HepG2 (cell line): ENCODE measurements around the gene CFL1. TPM values are rescaled to one million over a fixed set of nuclear protein-coding genes. Genes with fewer than 3 reads are reported as not detected.
A peak's percentile ranks its signal among the peaks of the same experiment; 100 is the strongest.

ENCODE experiments used
- BCL6 ChIP-seq: IDR thresholded peaks from 2 replicates; pipeline ENCODE4 v1.6.1; 2016; ENCODE audit warnings: missing genetic modification reagents, missing compliant biosample characterization
- CCDC6 ChIP-seq: sonication (generic); formaldehyde crosslinking; IDR thresholded peaks from 2 replicates; pipeline ENCODE4 v1.8.1; 2022; ENCODE audit warnings: mild to moderate bottlenecking, missing genetic modification reagents, moderate library complexity
- CHD2 ChIP-seq: IDR thresholded peaks from 2 replicates; pipeline ENCODE4 v1.6.1; 2011; ENCODE audit warnings: low read depth, low read length, improper control_type of control experiment
- FOXJ3 ChIP-seq: sonication (generic); formaldehyde crosslinking; IDR thresholded peaks from 2 replicates; pipeline ENCODE4 v1.4.0; 2020; ENCODE audit warnings: missing genetic modification reagents, mild to moderate bottlenecking, borderline replicate concordance
- FOXM1 ChIP-seq: sonication (generic); formaldehyde crosslinking; IDR thresholded peaks from 2 replicates; pipeline ENCODE4 v1.5.0; 2020; ENCODE audit warnings: missing genetic modification reagents
- HOXA7 ChIP-seq: sonication (generic); formaldehyde crosslinking; IDR thresholded peaks from 2 replicates; pipeline ENCODE4 v1.8.1; 2022; ENCODE audit warnings: mild to moderate bottlenecking, missing genetic modification reagents, moderate library complexity
- MED1 ChIP-seq: sonication (generic); formaldehyde crosslinking; IDR thresholded peaks from 2 replicates; pipeline ENCODE4 v1.4.0; 2020; ENCODE audit warnings: missing genetic modification reagents
- NFIB ChIP-seq: sonication (generic); formaldehyde crosslinking; IDR thresholded peaks from 2 replicates; pipeline ENCODE4 v1.9.0; 2021; ENCODE audit warnings: missing genetic modification reagents, mild to moderate bottlenecking, borderline replicate concordance
- NFIC ChIP-seq: IDR thresholded peaks from 2 replicates; pipeline ENCODE4 v1.6.1; 2012; ENCODE audit warnings: mild to moderate bottlenecking, low read length, inconsistent platforms
- PHF21A ChIP-seq: sonication (generic); formaldehyde crosslinking; IDR thresholded peaks from 2 replicates; pipeline ENCODE4 v1.5.0; 2020; ENCODE audit warnings: mild to moderate bottlenecking, missing genetic modification reagents
- POGZ ChIP-seq: sonication (generic); formaldehyde crosslinking; IDR thresholded peaks from 2 replicates; pipeline ENCODE4 v1.4.0; 2020; ENCODE audit warnings: mild to moderate bottlenecking, missing genetic modification reagents
- RXRA ChIP-seq: sonication (generic); formaldehyde crosslinking; IDR thresholded peaks from 2 replicates; pipeline ENCODE4 v1.5.1; 2020; ENCODE audit warnings: missing genetic modification reagents
- RXRB ChIP-seq: IDR thresholded peaks from 2 replicates; pipeline ENCODE4 v1.6.1; 2016; ENCODE audit warnings: borderline replicate concordance, missing genetic modification reagents, missing compliant biosample characterization
- ZMYM2 ChIP-seq: sonication (generic); formaldehyde crosslinking; IDR thresholded peaks from 2 replicates; pipeline ENCODE4 v1.8.0; 2022; ENCODE audit warnings: mild to moderate bottlenecking, missing genetic modification reagents
- ZMYM3 ChIP-seq: sonication (generic); formaldehyde crosslinking; IDR thresholded peaks from 2 replicates; pipeline ENCODE4 v1.5.1; 2020; ENCODE audit warnings: mild to moderate bottlenecking, missing genetic modification reagents
- ZNF331 ChIP-seq: sonication (generic); formaldehyde crosslinking; IDR thresholded peaks from 2 replicates; pipeline ENCODE4 v1.4.0; 2020; ENCODE audit warnings: missing genetic modification reagents
- polyA plus RNA-seq, 8 experiments: library from polyadenylated mRNA; depleted of rRNA in 3 of 8; stranded (reverse) in 7 of 8; unstranded in 1 of 8; fragments of >200 nt; fragmentation: Illumina TruSeq in 4 of 8; extraction: Trizol in 4 of 8; gene quantifications; 2 replicates each; pipeline versions ENCODE4 v1.2.1 to v1.2.3, GENCODE V29; 2011 to 2016; ENCODE audit warnings: low read depth in 4 of 8, missing spikeins in 1 of 8, mixed read lengths in 1 of 8; ENCODE audit not compliant: insufficient read depth in 1 of 8
- total RNA-seq, 5 experiments: library from RNA; depleted of rRNA; stranded (reverse); fragments of >200 nt; fragmentation: Illumina TruSeq; extraction: Trizol; gene quantifications; 2 replicates each; pipeline ENCODE4 v1.2.3, GENCODE V29; 2016; ENCODE audit warnings: low read depth in 1 of 5
- TF ChIP-seq, protein P1 (sequence below): IDR thresholded peaks from 2 replicates; pipeline ENCODE4 v1.6.1; 2016; ENCODE audit warnings: mild to moderate bottlenecking
- TF ChIP-seq, protein P2 (sequence below): sonication (generic); formaldehyde crosslinking; IDR thresholded peaks from 2 replicates; pipeline ENCODE4 v1.4.0; 2020; ENCODE audit warnings: missing genetic modification reagents
- TF ChIP-seq, protein P3 (sequence below): sonication (generic); formaldehyde crosslinking; IDR thresholded peaks from 2 replicates; pipeline ENCODE4 v1.4.0; 2020; ENCODE audit warnings: missing genetic modification reagents, mild to moderate bottlenecking, borderline replicate concordance
- TF ChIP-seq, protein P4 (sequence below), 2 experiments: sonication (generic) in 1 of 2; formaldehyde crosslinking in 1 of 2; IDR thresholded peaks; 2 replicates each; pipeline versions ENCODE4 v1.5.1 to v1.6.1; 2011 to 2020; ENCODE audit warnings: borderline replicate concordance in 1 of 2, low read depth in 1 of 2, low read length in 1 of 2, mild to moderate bottlenecking in 1 of 2, missing genetic modification reagents in 1 of 2, moderate library complexity in 1 of 2
- TF ChIP-seq, protein P5 (sequence below): IDR thresholded peaks from 2 replicates; pipeline ENCODE4 v1.6.1; 2016; ENCODE audit warnings: low read depth

Gene CFL1
- total and polyA plus RNA-seq, 2 of the 13 experiments (the other 11 are each of a cell fraction or from before 2014, with no cell fraction given): 379 to 383 TPM

DNA sequence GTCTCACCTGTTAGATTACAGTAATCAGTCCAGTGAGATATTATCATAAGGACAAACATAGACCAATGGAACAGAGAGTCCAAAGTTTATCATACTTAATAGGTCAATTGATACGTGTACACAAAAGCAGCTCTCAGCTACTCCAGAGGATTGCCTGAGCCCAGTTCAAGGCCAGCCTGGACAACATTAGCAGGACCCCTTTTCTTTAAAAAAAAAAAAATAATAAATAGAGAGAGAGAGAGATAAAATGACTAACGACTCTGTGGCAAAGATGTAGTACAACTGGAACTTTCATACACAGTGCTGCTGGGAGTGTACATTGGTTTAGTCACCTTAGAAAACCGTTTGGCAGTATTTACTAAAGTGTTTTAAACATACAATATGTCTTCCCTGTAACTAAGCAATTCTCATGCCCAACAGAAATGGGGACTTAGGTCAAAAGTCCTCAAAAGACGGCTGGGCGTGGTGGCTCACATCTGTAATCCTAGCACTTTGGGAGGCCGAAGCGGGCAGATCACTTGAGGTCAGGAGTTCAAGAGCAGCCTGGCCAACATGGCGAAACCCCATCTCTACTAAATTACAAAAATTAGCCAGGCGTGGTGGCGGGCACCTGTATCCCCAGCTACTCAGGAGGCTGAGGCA, 13.6 kb downstream of the CFL1 start (continued):
- TF ChIP-seq, protein P1, sequence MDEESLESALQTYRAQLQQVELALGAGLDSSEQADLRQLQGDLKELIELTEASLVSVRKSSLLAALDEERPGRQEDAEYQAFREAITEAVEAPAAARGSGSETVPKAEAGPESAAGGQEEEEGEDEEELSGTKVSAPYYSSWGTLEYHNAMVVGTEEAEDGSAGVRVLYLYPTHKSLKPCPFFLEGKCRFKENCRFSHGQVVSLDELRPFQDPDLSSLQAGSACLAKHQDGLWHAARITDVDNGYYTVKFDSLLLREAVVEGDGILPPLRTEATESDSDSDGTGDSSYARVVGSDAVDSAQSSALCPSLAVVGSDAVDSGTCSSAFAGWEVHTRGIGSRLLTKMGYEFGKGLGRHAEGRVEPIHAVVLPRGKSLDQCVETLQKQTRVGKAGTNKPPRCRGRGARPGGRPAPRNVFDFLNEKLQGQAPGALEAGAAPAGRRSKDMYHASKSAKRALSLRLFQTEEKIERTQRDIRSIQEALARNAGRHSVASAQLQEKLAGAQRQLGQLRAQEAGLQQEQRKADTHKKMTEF (CRISPR knock-in tag): peak; percentile 34; the same call in 1 of the 2 replicates
- peak; percentile 39; the same call in 1 of the 2 replicates for TF ChIP-seq FOXJ3 (CRISPR knock-in tag)
- TF ChIP-seq HOXA7: no peak
- peak; percentile 64 for TF ChIP-seq RXRB (CRISPR knock-in tag)
- TF ChIP-seq, protein P2, sequence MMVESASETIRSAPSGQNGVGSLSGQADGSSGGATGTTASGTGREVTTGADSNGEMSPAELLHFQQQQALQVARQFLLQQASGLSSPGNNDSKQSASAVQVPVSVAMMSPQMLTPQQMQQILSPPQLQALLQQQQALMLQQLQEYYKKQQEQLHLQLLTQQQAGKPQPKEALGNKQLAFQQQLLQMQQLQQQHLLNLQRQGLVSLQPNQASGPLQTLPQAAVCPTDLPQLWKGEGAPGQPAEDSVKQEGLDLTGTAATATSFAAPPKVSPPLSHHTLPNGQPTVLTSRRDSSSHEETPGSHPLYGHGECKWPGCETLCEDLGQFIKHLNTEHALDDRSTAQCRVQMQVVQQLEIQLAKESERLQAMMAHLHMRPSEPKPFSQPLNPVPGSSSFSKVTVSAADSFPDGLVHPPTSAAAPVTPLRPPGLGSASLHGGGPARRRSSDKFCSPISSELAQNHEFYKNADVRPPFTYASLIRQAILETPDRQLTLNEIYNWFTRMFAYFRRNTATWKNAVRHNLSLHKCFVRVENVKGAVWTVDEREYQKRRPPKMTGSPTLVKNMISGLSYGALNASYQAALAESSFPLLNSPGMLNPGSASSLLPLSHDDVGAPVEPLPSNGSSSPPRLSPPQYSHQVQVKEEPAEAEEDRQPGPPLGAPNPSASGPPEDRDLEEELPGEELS: peak; percentile 24; the same call in 1 of the 2 replicates
- no peak for TF ChIP-seq FOXM1
- TF ChIP-seq MED1 (CRISPR knock-in tag): peak; percentile 5; the same call in 1 of the 2 replicates
- TF ChIP-seq ZMYM2 (CRISPR knock-in tag): peak; percentile 76; the same call in 1 of the 2 replicates
- no peak for TF ChIP-seq CHD2
- TF ChIP-seq CCDC6 (CRISPR knock-in tag): no peak
- TF ChIP-seq, protein P3, sequence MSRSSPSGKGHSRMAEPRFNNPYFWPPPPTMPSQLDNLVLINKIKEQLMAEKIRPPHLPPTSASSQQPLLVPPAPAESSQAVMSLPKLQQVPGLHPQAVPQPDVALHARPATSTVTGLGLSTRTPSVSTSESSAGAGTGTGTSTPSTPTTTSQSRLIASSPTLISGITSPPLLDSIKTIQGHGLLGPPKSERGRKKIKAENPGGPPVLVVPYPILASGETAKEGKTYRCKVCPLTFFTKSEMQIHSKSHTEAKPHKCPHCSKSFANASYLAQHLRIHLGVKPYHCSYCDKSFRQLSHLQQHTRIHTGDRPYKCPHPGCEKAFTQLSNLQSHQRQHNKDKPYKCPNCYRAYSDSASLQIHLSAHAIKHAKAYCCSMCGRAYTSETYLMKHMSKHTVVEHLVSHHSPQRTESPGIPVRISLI (CRISPR knock-in tag): peak; percentile 69
- TF ChIP-seq BCL6 (CRISPR knock-in tag): peak; percentile 44; the same call in 1 of the 2 replicates
- TF ChIP-seq, protein P4, sequence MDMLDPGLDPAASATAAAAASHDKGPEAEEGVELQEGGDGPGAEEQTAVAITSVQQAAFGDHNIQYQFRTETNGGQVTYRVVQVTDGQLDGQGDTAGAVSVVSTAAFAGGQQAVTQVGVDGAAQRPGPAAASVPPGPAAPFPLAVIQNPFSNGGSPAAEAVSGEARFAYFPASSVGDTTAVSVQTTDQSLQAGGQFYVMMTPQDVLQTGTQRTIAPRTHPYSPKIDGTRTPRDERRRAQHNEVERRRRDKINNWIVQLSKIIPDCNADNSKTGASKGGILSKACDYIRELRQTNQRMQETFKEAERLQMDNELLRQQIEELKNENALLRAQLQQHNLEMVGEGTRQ (IDR thresholded peaks at IDR 0.05; ENCODE audit: low read depth, low read length): no peak
- TF ChIP-seq, protein P4 (CRISPR knock-in tag; IDR thresholded peaks at IDR 0.05; ENCODE audit: borderline replicate concordance): no peak
- TF ChIP-seq, protein P5, sequence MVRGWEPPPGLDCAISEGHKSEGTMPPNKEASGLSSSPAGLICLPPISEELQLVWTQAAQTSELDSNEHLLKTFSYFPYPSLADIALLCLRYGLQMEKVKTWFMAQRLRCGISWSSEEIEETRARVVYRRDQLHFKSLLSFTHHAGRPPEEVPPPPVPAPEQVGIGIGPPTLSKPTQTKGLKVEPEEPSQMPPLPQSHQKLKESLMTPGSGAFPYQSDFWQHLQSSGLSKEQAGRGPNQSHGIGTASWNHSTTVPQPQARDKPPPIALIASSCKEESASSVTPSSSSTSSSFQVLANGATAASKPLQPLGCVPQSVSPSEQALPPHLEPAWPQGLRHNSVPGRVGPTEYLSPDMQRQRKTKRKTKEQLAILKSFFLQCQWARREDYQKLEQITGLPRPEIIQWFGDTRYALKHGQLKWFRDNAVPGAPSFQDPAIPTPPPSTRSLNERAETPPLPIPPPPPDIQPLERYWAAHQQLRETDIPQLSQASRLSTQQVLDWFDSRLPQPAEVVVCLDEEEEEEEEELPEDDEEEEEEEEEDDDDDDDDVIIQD (CRISPR knock-in tag): no peak
- no peak for TF ChIP-seq ZNF331
- TF ChIP-seq NFIB (CRISPR knock-in tag): no peak
- peak; percentile 68; the same call in 1 of the 2 replicates for TF ChIP-seq ZMYM3 (CRISPR knock-in tag)
- peak; percentile 48; the same call in 1 of the 2 replicates for TF ChIP-seq NFIC
- peak; percentile 90 for TF ChIP-seq RXRA (CRISPR knock-in tag)
- no peak for TF ChIP-seq POGZ (CRISPR knock-in tag)
- peak; percentile 42; the same call in 1 of the 2 replicates for TF ChIP-seq PHF21A (CRISPR knock-in tag)
